Measurements from ENCODE around the gene CDC42EP1. TPM values are rescaled to one million over a fixed set of nuclear protein-coding genes. Genes with fewer than 3 reads are reported as not detected.

CDC42EP1 gene, protein sequence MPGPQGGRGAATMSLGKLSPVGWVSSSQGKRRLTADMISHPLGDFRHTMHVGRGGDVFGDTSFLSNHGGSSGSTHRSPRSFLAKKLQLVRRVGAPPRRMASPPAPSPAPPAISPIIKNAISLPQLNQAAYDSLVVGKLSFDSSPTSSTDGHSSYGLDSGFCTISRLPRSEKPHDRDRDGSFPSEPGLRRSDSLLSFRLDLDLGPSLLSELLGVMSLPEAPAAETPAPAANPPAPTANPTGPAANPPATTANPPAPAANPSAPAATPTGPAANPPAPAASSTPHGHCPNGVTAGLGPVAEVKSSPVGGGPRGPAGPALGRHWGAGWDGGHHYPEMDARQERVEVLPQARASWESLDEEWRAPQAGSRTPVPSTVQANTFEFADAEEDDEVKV
- total RNA-seq (ENCODE audit: low replicate concordance) = 3.2 and 15.3 TPM in 2 replicates

DNA sequence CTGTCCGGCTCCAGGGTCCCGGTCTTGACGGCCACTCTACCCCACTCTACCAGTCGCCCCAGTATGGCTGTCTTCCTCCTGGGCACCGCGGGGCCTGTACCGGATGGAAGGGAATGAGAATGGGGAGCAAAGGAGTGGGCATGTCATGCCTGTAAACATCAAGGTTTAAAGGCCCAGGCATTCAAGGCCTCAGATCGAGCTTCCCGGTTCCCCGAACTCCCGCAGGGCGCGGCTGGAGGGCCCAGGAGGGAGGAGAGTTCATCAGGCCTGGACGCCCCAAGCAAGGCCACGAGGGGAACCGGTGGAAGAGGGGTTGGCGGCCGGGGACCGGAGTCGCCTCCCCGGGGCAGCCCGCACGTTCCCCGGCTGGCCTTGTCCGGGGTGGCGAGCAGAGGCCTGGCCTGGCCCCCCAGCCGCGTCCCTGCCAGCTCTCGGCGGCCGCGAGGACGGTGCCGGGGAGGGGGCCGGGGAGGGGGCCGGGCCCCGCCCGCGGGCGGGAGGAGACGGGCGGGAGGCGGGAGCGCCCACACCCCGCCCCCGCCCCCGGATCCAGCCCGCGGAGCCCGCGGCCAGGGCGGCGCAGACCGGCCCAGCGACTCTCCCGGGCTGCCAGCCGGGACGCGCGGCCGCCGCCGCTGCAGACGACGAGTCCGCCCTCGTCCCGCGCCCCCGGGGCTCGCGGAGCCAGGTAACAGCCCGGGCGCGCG is at the start of gene CDC42EP1:
CDC42EP1 (plus strand) TSS at position 580 of the 707 bp plus-strand sequence. CDS start 5,870 bp downstream, outside the sequence.

DNA sequence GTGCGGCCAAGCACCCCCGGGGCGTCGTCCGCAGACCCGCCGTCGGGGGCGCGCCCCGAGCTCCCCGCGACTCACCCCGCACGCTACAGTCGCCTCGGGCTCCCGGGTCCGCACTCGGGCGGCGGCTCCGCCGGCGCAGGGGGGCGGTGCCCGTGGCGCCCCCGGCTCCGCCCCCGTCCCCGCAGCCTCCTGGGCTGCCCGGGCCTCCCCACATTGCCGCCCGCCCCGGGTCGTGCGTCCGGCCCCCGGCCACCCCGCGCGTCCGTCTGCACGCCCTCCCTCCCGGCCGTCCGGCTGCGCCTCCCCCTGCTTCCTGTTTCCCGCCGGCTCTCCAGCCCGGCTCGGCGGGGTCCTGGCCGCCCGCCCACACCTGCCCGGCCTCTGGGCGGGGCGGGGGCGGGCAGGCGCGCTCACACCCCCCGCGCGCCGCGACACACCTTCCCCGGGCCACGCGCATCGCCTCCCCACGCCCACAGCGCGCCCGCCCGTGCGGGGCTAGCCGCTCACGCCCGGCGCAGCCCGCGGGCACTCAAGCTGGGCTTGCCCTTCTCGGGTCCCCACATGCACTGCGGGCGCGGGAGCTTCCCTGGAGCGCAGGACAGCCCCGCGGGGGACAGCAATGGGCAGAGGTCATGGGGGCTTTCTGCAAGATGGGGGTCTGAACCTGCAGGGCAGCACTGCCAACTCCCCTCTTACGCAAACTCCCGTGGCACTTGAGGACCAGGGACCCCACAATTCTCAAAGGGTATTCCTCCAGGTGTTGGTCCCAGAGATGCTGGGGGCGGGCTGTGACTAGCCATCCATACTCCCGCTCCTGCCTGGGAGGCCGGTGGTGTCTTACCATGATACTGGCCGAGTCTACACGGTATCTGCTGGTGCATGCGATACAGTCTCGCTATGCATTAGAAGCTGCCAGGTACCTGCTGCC is 40.7 kb upstream of the CDC42EP1 start, which contains the start of gene CARD10:
CARD10 (minus strand) TSS at position 148 of the 928 bp plus-strand sequence. CDS start 215 bp downstream, outside the sequence.

DNA sequence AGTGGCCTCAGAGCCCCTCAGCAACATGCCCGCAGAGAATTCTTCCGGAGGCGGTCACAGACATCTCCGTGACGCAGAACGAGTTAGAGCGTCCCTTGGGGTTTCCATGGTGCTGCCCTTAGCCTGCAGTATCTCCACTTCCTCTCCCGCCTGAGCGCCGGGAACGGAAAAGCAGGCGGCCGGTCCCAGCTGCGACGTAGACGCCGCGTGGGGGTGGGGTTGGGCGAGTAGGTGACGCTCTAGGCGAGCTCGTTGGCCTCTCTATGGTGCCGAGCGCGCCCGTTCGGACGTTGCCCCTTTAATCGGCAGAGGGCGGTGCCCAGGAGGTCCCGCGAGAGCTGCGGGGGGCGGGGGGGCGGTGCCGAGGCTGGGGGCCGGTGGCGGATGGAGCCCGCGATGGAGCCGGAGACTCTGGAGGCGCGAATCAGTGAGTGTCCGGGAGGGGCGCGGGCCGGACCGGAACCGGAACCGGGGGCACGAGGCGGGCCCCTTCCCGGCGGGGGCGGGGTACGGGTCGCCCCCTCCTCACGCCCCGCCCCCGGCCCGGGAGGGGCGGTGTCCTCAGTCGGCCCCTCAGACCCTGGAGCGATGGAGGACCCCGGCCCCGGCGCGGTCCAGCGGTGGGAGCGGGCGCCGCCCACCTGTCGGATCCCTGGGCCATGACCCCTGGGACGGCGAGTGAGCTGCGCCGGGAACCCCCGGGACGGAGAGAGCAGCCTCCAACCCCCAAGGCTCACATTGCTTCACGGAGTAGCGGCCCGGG is 48.4 kb downstream of the CDC42EP1 start, which contains the start of gene GGA1:
GGA1 (plus strand) TSS at position 358 of the 763 bp plus-strand sequence; CDS start at position 385, 27 bp downstream.

Other genes starting within 250 kb of the CDC42EP1 start
- gene ELFN2, start 133.0 kb upstream of the CDC42EP1 start, total RNA-seq (ENCODE audit: low replicate concordance) = under 0.01 TPM in 1 of 2 replicates, not detected in the other
- 0.08 TPM in 1 of 2 replicates, not detected in the other for gene MFNG, start 74.1 kb upstream of the CDC42EP1 start, total RNA-seq (ENCODE audit: low replicate concordance)
- 1.9 and 4.3 TPM in 2 replicates for gene CARD10, start 41.1 kb upstream of the CDC42EP1 start, total RNA-seq (ENCODE audit: low replicate concordance)
- gene LGALS2, start 19.6 kb downstream of the CDC42EP1 start, total RNA-seq (ENCODE audit: low replicate concordance) = not detected in 2 replicates
- 29.8 and 30.0 TPM in 2 replicates for gene GGA1, start 48.4 kb downstream of the CDC42EP1 start, total RNA-seq (ENCODE audit: low replicate concordance)
- gene SH3BP1, start 79.2 kb downstream of the CDC42EP1 start, total RNA-seq (ENCODE audit: low replicate concordance) = 7.6 and 8.0 TPM in 2 replicates
- 2.5 and 8.1 TPM in 2 replicates for gene PDXP, start 98.2 kb downstream of the CDC42EP1 start, total RNA-seq (ENCODE audit: low replicate concordance)
- 13,609 and 14,050 TPM in 2 replicates for gene LGALS1, start 115.2 kb downstream of the CDC42EP1 start, total RNA-seq (ENCODE audit: low replicate concordance)
- 22.2 and 27.7 TPM in 2 replicates for gene NOL12, start 125.9 kb downstream of the CDC42EP1 start, total RNA-seq (ENCODE audit: low replicate concordance)
- 90.2 and 131 TPM in 2 replicates for gene TRIOBP, start 136.6 kb downstream of the CDC42EP1 start, total RNA-seq (ENCODE audit: low replicate concordance)
- 12.1 and 37.7 TPM in 2 replicates for gene GCAT, start 247.5 kb downstream of the CDC42EP1 start, total RNA-seq (ENCODE audit: low replicate concordance)

Measured in smooth muscle cell of the coronary artery (primary cell).